Measurements from ENCODE around the gene SBNO1. TPM values are rescaled to one million over a fixed set of nuclear protein-coding genes. Genes with fewer than 3 reads are reported as not detected.
"Not testable (repeated sequence)": the region's sequence is repeated elsewhere in the genome, so short reads cannot be mapped to it uniquely, and the experiment has no call there.

The SBNO1 gene
- total RNA-seq, 1 experiment from 2014 or later = 58.6 TPM

DNA sequence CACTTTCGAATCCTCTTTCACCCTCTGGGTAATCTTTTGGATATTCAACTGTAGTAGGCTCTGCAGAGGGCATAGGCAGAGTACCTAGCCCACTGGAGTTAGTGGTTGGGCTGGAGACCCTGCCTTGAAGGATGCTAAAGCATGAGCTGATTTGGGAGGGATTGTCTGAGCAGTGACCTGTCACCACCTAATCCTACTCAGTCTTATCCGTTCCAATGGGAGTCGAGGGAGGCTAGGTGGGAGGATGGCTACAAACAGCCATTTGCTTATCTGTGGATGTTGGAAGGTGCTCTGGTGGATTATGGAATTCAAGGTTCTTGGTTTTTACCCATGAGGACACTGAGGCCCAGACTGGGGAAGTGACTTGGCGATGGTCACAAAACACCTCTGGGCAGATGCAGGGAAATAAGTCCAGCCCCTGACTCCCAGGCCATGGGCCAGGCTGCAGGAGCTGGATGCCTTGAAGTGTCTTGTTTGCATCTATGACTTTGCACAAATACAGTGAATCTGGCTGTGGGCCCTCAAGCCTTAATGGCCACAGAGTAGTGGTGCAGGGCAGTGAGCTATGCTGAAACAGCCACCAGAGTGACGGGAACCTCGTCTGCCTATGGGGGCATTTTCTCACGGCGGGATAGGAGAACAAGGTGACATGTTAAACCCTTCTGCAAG is 23.0 kb upstream of the SBNO1 start:
- Histone ChIP-seq H3K27me3 (replicated peaks; ENCODE audit: insufficient read depth, low read depth, low read length, poor library complexity) (no peaks in the 10 kb centered on the region), H3K4me3 (ENCODE audit: low read depth, low read length, poor library complexity, severe bottlenecking) (peak overlapping the region; percentile 61), H3K27ac (ENCODE audit: low read depth, low read length, poor library complexity, severe bottlenecking) (peak overlapping the region; percentile 77), H3K9me3 (ENCODE audit: low read depth, low read length, poor library complexity, severe bottlenecking) (no peaks in the 10 kb centered on the region), H3K4me1 (ENCODE audit: insufficient read depth, low read length, poor library complexity, severe bottlenecking) (peaks cover 18% of the 10 kb centered on the region), H3K36me3 (ENCODE audit: insufficient read depth, low read length, poor library complexity, severe bottlenecking) (peaks cover 22% of the 10 kb centered on the region)
- BruUV-seq (replicated peaks) = no TSS peak
- no peak for TF ChIP-seq EZH2 (IDR thresholded peaks at IDR 0.05; ENCODE audit: borderline replicate concordance, low read depth, low read length, poor library complexity, severe bottlenecking)
- TF ChIP-seq CTCF (conservative IDR thresholded peaks at IDR 0.05; ENCODE audit: low read depth, low read length) = no peak
- no peak for DNase-seq (ENCODE audit: low spot score)
- ChIA-PET POLR2A (ENCODE audit: low non-redundant PET) (no interaction called here), CTCF (interaction anchor here (0.6 to 1.2 kb wide), 2 partner anchors 22 to 60 kb away, joined by 3 to 4 read pairs; no protein-coding TSS in a partner anchor)
- intact Hi-C loops (cut with micrococcal nuclease; ENCODE audit: unreplicated experiment) = loop anchor here (2.0 to 5.0 kb wide), 2 partner anchors 155 to 195 kb away; partner anchors contain the start of genes MPHOSPH9, MTRFR and TMED2

GRCh38 chr12:123385536-123385935 is 20.9 kb upstream of the SBNO1 start:
- H3K27me3 ChIP-seq (replicated peaks; ENCODE audit: insufficient read depth, low read depth, low read length, poor library complexity); DNase-seq (ENCODE audit: low spot score); H3K9me3 ChIP-seq (ENCODE audit: low read depth, low read length, poor library complexity, severe bottlenecking); BruUV-seq (replicated peaks); CTCF ChIA-PET; H3K27ac ChIP-seq (ENCODE audit: low read depth, low read length, poor library complexity, severe bottlenecking); H3K36me3 ChIP-seq (ENCODE audit: insufficient read depth, low read length, poor library complexity, severe bottlenecking): not testable (repeated sequence)
- peaks cover 18% of the 10 kb centered on the region for H3K4me1 ChIP-seq (ENCODE audit: insufficient read depth, low read length, poor library complexity, severe bottlenecking)
- intact Hi-C loops (cut with micrococcal nuclease; ENCODE audit: unreplicated experiment) = loop anchor here (2.0 to 5.0 kb wide), 2 partner anchors 21 to 197 kb away; partner anchors contain the start of genes SBNO1 and TMED2
- POLR2A ChIA-PET (ENCODE audit: low non-redundant PET) = interaction anchor here (0.6 to 0.7 kb wide), 2 partner anchors 198 to 410 kb away, joined by 4 to 6 read pairs; no protein-coding TSS in a partner anchor
- peak overlapping the region; percentile 86 for H3K4me3 ChIP-seq (ENCODE audit: low read depth, low read length, poor library complexity, severe bottlenecking)

GRCh38 chr12:123384994-123385376 is 20.3 kb upstream of the SBNO1 start:
- Histone ChIP-seq H3K9me3 (ENCODE audit: low read depth, low read length, poor library complexity, severe bottlenecking) (no peaks in the 10 kb centered on the region), H3K36me3 (ENCODE audit: insufficient read depth, low read length, poor library complexity, severe bottlenecking) (no peaks in the 10 kb centered on the region), H3K4me1 (ENCODE audit: insufficient read depth, low read length, poor library complexity, severe bottlenecking) (peaks cover 14% of the 10 kb centered on the region), H3K4me3 (ENCODE audit: low read depth, low read length, poor library complexity, severe bottlenecking) (peak overlapping the region; percentile 86), H3K27me3 (replicated peaks; ENCODE audit: insufficient read depth, low read depth, low read length, poor library complexity) (no peaks in the 10 kb centered on the region), H3K27ac (ENCODE audit: low read depth, low read length, poor library complexity, severe bottlenecking) (peak overlapping the region; percentile 75)
- ChIA-PET POLR2A (ENCODE audit: low non-redundant PET) (interaction anchor here (0.7 kb wide), 1 partner anchor 409 kb away, joined by 4 read pairs; no protein-coding TSS in a partner anchor), CTCF (no interaction called here)
- TSS peak; percentile 46 for BruUV-seq (replicated peaks)
- peak; percentile 35 for DNase-seq (ENCODE audit: low spot score)
- TF ChIP-seq CTCF (conservative IDR thresholded peaks at IDR 0.05; ENCODE audit: low read depth, low read length) (no peak), EZH2 (IDR thresholded peaks at IDR 0.05; ENCODE audit: borderline replicate concordance, low read depth, low read length, poor library complexity, severe bottlenecking) (no peak)
- intact Hi-C loops (cut with micrococcal nuclease; ENCODE audit: unreplicated experiment) = loop anchor here (2.0 to 5.0 kb wide), 2 partner anchors 20 to 197 kb away; partner anchors contain the start of genes SBNO1 and TMED2

Measured in A673 (cell line).